HT1080 (cell line): ENCODE results near the gene GPR63. TPM values are rescaled to one million over a fixed set of nuclear protein-coding genes. Genes with fewer than 3 reads are reported as not detected.

Experiments
- DNase-seq: peaks from one replicate; pipeline ENCODE4 v3.0.0-alpha.2; 2015; ENCODE audit warnings: low read depth
- total RNA-seq: library from RNA; depleted of rRNA; stranded (reverse); fragments of >200 nt; shearing (Covaris generic); gene quantifications from 2 replicates; pipeline ENCODE4 v1.2.3, GENCODE V29; 2014

GPR63 gene
- total RNA-seq, 1 experiment from 2014 or later, result 1.9 TPM

GRCh38 chr6:96823743-96824142 is 13.5 kb downstream of the GPR63 start:
- no peak for DNase-seq

- DNase-seq, result no peak
These were observed 16.2 kb downstream of the GPR63 start for GRCh38 chr6:96821034-96821433.

- no peak for DNase-seq
These were observed 20.9 kb downstream of the GPR63 start for GRCh38 chr6:96816301-96816817.

- DNase-seq, result no peak
These were observed 22.7 kb downstream of the GPR63 start for GRCh38 chr6:96814625-96815024.

GRCh38 chr6:96812077-96812703 is 25.1 kb downstream of the GPR63 start:
- no peak for DNase-seq

GRCh38 chr6:96811670-96812069 is 25.6 kb downstream of the GPR63 start:
- DNase-seq, result no peak

GRCh38 chr6:96811136-96811535 is 26.1 kb downstream of the GPR63 start:
- no peak for DNase-seq

- DNase-seq, result no peak
These were observed 28.2 kb downstream of the GPR63 start for GRCh38 chr6:96809119-96809518.

GRCh38 chr6:96803106-96803481 is 34.2 kb downstream of the GPR63 start:
- DNase-seq, result no peak

- DNase-seq, result no peak
These were observed 41.8 kb downstream of the GPR63 start for GRCh38 chr6:96795481-96795880.

- DNase-seq, result no peak
These were observed 42.3 kb downstream of the GPR63 start for GRCh38 chr6:96794980-96795379.

GRCh38 chr6:96792561-96793190 is 44.6 kb downstream of the GPR63 start:
- no peak for DNase-seq

- peak; percentile 5 for DNase-seq
These were observed 47.4 kb downstream of the GPR63 start for GRCh38 chr6:96789871-96790270.

- DNase-seq, result no peak
These were observed 49.3 kb downstream of the GPR63 start for GRCh38 chr6:96787846-96788580.

- DNase-seq, result no peak
These were observed 50.9 kb downstream of the GPR63 start for GRCh38 chr6:96786336-96786735.

GRCh38 chr6:96784650-96785049 is 52.6 kb downstream of the GPR63 start:
- no peak for DNase-seq

GRCh38 chr6:96783307-96783706 is 54.0 kb downstream of the GPR63 start:
- DNase-seq, result no peak

- DNase-seq, result no peak
These were observed 55.7 kb downstream of the GPR63 start for GRCh38 chr6:96781557-96781956.

GRCh38 chr6:96777113-96777512 is 60.2 kb downstream of the GPR63 start:
- DNase-seq, result no peak

GRCh38 chr6:96775727-96776400 is 61.4 kb downstream of the GPR63 start:
- no peak for DNase-seq

GRCh38 chr6:96766769-96767168 is 70.5 kb downstream of the GPR63 start:
- DNase-seq, result no peak

- no peak for DNase-seq
These were observed 74.7 kb downstream of the GPR63 start for GRCh38 chr6:96762599-96762998.
